ENCODE measurements around the gene SDE2. TPM values are rescaled to one million over a fixed set of nuclear protein-coding genes. Genes with fewer than 3 reads are reported as not detected.

SDE2 gene
- total RNA-seq, 1 donor from 2014 or later = 15.0 TPM

- no peaks in the 10 kb centered on the region for H3K36me3 Mint-ChIP-seq (ENCODE audit: insufficient read depth)
- no peak overlapping the region for H3K27ac Mint-ChIP-seq
- no peak overlapping the region for H3K4me3 Mint-ChIP-seq (ENCODE audit: low read depth)
- H3K4me1 Mint-ChIP-seq (ENCODE audit: low read depth) = peaks cover 4% of the 10 kb centered on the region
- H3K27me3 Mint-ChIP-seq = no peaks in the 10 kb centered on the region
- DNase-seq (ENCODE audit: low spot score, unreplicated experiment) = no peak
- TF ChIP-seq, protein P1, sequence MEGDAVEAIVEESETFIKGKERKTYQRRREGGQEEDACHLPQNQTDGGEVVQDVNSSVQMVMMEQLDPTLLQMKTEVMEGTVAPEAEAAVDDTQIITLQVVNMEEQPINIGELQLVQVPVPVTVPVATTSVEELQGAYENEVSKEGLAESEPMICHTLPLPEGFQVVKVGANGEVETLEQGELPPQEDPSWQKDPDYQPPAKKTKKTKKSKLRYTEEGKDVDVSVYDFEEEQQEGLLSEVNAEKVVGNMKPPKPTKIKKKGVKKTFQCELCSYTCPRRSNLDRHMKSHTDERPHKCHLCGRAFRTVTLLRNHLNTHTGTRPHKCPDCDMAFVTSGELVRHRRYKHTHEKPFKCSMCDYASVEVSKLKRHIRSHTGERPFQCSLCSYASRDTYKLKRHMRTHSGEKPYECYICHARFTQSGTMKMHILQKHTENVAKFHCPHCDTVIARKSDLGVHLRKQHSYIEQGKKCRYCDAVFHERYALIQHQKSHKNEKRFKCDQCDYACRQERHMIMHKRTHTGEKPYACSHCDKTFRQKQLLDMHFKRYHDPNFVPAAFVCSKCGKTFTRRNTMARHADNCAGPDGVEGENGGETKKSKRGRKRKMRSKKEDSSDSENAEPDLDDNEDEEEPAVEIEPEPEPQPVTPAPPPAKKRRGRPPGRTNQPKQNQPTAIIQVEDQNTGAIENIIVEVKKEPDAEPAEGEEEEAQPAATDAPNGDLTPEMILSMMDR (IDR thresholded peaks at IDR 0.05; ENCODE audit: unreplicated experiment) = no peak
- no peaks in the 10 kb centered on the region for H3K9me3 Mint-ChIP-seq (ENCODE audit: low read depth)
Observed at GRCh38 chr1:226023735-226024134, 24.6 kb upstream of the SDE2 start.

- no peak overlapping the region for H3K4me3 Mint-ChIP-seq (ENCODE audit: low read depth)
Observed at GRCh38 chr1:226021801-226022200, 22.7 kb upstream of the SDE2 start.

GRCh38 chr1:226021401-226021800 is 22.3 kb upstream of the SDE2 start:
- Mint-ChIP-seq H3K4me3 (ENCODE audit: low read depth) (no peak overlapping the region), H3K36me3 (ENCODE audit: insufficient read depth) (no peaks in the 10 kb centered on the region), H3K27me3 (no peaks in the 10 kb centered on the region), H3K9me3 (ENCODE audit: low read depth) (no peaks in the 10 kb centered on the region), H3K27ac (no peak overlapping the region), H3K4me1 (ENCODE audit: low read depth) (peaks cover 2% of the 10 kb centered on the region)
- TF ChIP-seq, protein P1 (IDR thresholded peaks at IDR 0.05; ENCODE audit: unreplicated experiment) = no peak
- no peak for DNase-seq (ENCODE audit: low spot score, unreplicated experiment)

More at GRCh38 chr1:226021801-226022200, 22.7 kb upstream of the SDE2 start:
- TF ChIP-seq, protein P1 (IDR thresholded peaks at IDR 0.05; ENCODE audit: unreplicated experiment) = no peak
- H3K9me3 Mint-ChIP-seq (ENCODE audit: low read depth) = no peaks in the 10 kb centered on the region
- DNase-seq (ENCODE audit: low spot score, unreplicated experiment) = no peak
- no peaks in the 10 kb centered on the region for H3K36me3 Mint-ChIP-seq (ENCODE audit: insufficient read depth)
- H3K27ac Mint-ChIP-seq = no peak overlapping the region
- peaks cover 2% of the 10 kb centered on the region for H3K4me1 Mint-ChIP-seq (ENCODE audit: low read depth)
- H3K27me3 Mint-ChIP-seq = no peaks in the 10 kb centered on the region

GRCh38 chr1:226019572-226019971 is 20.4 kb upstream of the SDE2 start:
- Mint-ChIP-seq H3K27me3 (peaks cover under 1% of the 10 kb centered on the region), H3K9me3 (ENCODE audit: low read depth) (no peaks in the 10 kb centered on the region), H3K36me3 (ENCODE audit: insufficient read depth) (no peaks in the 10 kb centered on the region), H3K4me1 (ENCODE audit: low read depth) (peaks cover 2% of the 10 kb centered on the region), H3K27ac (no peak overlapping the region), H3K4me3 (ENCODE audit: low read depth) (no peak overlapping the region)
- TF ChIP-seq, protein P1 (IDR thresholded peaks at IDR 0.05; ENCODE audit: unreplicated experiment) = no peak
- DNase-seq (ENCODE audit: low spot score, unreplicated experiment) = no peak

GRCh38 chr1:226017070-226017469 is 17.9 kb upstream of the SDE2 start:
- H3K36me3 Mint-ChIP-seq (ENCODE audit: insufficient read depth) = no peaks in the 10 kb centered on the region
- DNase-seq (ENCODE audit: low spot score, unreplicated experiment) = no peak
- H3K9me3 Mint-ChIP-seq (ENCODE audit: low read depth) = no peaks in the 10 kb centered on the region
- H3K4me1 Mint-ChIP-seq (ENCODE audit: low read depth) = peaks cover 2% of the 10 kb centered on the region
- H3K27ac Mint-ChIP-seq = no peak overlapping the region
- no peak overlapping the region for H3K4me3 Mint-ChIP-seq (ENCODE audit: low read depth)
- H3K27me3 Mint-ChIP-seq = peaks cover 4% of the 10 kb centered on the region
- TF ChIP-seq, protein P1 (IDR thresholded peaks at IDR 0.05; ENCODE audit: unreplicated experiment) = no peak

Measured in progenitor cell of endocrine pancreas (in vitro differentiated cells).